HepG2 (cell line): ENCODE data around the gene EIF6. TPM values are rescaled to one million over a fixed set of nuclear protein-coding genes. Genes with fewer than 3 reads are reported as not detected.

Experiments used
- BORCS8-MEF2B ChIP-seq: sonication (generic); formaldehyde crosslinking; IDR thresholded peaks from 2 replicates; pipeline ENCODE4 v1.8.0; 2022; ENCODE audit warnings: mild to moderate bottlenecking, missing genetic modification reagents
- ELF4 ChIP-seq: sonication (generic); formaldehyde crosslinking; IDR thresholded peaks from 2 replicates; pipeline ENCODE4 v1.5.0; 2020; ENCODE audit warnings: missing genetic modification reagents, mild to moderate bottlenecking, moderate library complexity, borderline replicate concordance
- LCORL ChIP-seq, 2 experiments: fragments of 450-650 bp in 1 of 2; sonication (generic) in 1 of 2; formaldehyde crosslinking in 1 of 2; IDR thresholded peaks; 2 replicates each; pipeline versions ENCODE4 v1.5.0 to v1.6.1; 2017 to 2020; ENCODE audit warnings: antibody characterized with exemption in 1 of 2, missing genetic modification reagents in 1 of 2
- MTERF4 ChIP-seq: sonication (generic); formaldehyde crosslinking; IDR thresholded peaks from 2 replicates; pipeline ENCODE4 v1.8.0; 2023; ENCODE audit warnings: mild to moderate bottlenecking, missing genetic modification reagents
- NFE2 ChIP-seq: sonication (generic); formaldehyde crosslinking; IDR thresholded peaks from 2 replicates; pipeline ENCODE4 v1.4.0; 2020; ENCODE audit warnings: missing genetic modification reagents
- NR2F6 ChIP-seq, 2 experiments: IDR thresholded peaks; 2 replicates each; pipeline ENCODE4 v1.6.1; 2016; ENCODE audit warnings: antibody characterized with exemption in 1 of 2, mild to moderate bottlenecking in 1 of 2
- PLRG1 ChIP-seq: fragments of 450-650 bp; conservative IDR thresholded peaks from 2 replicates; pipeline ENCODE4 v1.6.1; 2016
- PRMT3 ChIP-seq: sonication (generic); formaldehyde crosslinking; IDR thresholded peaks from 2 replicates; pipeline ENCODE4 v1.8.1; 2022; ENCODE audit warnings: low read depth, mild to moderate bottlenecking, moderate library complexity, missing genetic modification reagents, borderline replicate concordance
- RBM39 ChIP-seq: fragments of 200-400 bp; formaldehyde crosslinking; IDR thresholded peaks from one replicate; pipeline ENCODE4 v1.6.1; 2018; ENCODE audit warnings: antibody characterized with exemption, mild to moderate bottlenecking, low read depth, low read length; ENCODE audit not compliant: poor library complexity, severe bottlenecking
- RCOR2 ChIP-seq: IDR thresholded peaks from 2 replicates; pipeline ENCODE4 v1.6.1; 2016; ENCODE audit warnings: missing biosample characterization, missing genetic modification reagents
- RXRA ChIP-seq: sonication (generic); formaldehyde crosslinking; IDR thresholded peaks from 2 replicates; pipeline ENCODE4 v1.5.1; 2020; ENCODE audit warnings: missing genetic modification reagents
- SCMH1 ChIP-seq: sonication (generic); formaldehyde crosslinking; IDR thresholded peaks from 2 replicates; pipeline ENCODE4 v1.9.0; 2021; ENCODE audit warnings: missing genetic modification reagents, mild to moderate bottlenecking, borderline replicate concordance
- SNAI1 ChIP-seq: sonication (generic); formaldehyde crosslinking; IDR thresholded peaks from 2 replicates; pipeline ENCODE4 v1.5.0; 2020; ENCODE audit warnings: mild to moderate bottlenecking, missing genetic modification reagents, borderline replicate concordance
- TAF15 ChIP-seq: fragments of 200-400 bp; formaldehyde crosslinking; IDR thresholded peaks from one replicate; pipeline ENCODE4 v1.6.1; 2018; ENCODE audit warnings: mild to moderate bottlenecking, low read depth, low read length; ENCODE audit not compliant: poor library complexity, severe bottlenecking
- TFAP4 ChIP-seq: sonication (generic); IDR thresholded peaks from 2 replicates; pipeline ENCODE4 v1.6.1; 2016; ENCODE audit warnings: low read depth, borderline replicate concordance
- ZBTB7B ChIP-seq: sonication (generic); formaldehyde crosslinking; IDR thresholded peaks from 2 replicates; pipeline ENCODE4 v1.4.0; 2020; ENCODE audit warnings: missing genetic modification reagents
- ZBTB8A ChIP-seq: sonication (generic); formaldehyde crosslinking; IDR thresholded peaks from 2 replicates; pipeline ENCODE4 v1.4.0; 2020; ENCODE audit warnings: mild to moderate bottlenecking, low read depth, missing genetic modification reagents, borderline replicate concordance
- ZNF34 ChIP-seq: sonication (generic); formaldehyde crosslinking; IDR thresholded peaks from 2 replicates; pipeline ENCODE4 v1.4.0; 2020; ENCODE audit warnings: mild to moderate bottlenecking, missing genetic modification reagents, borderline replicate concordance
- ZNF550 ChIP-seq: sonication (generic); formaldehyde crosslinking; IDR thresholded peaks from 2 replicates; pipeline ENCODE4 v1.4.0; 2020; ENCODE audit warnings: mild to moderate bottlenecking, missing genetic modification reagents, borderline replicate concordance
- ZNF629 ChIP-seq: sonication (generic); formaldehyde crosslinking; conservative IDR thresholded peaks from 2 replicates; pipeline ENCODE4 v1.5.0; 2020; ENCODE audit warnings: missing genetic modification reagents
- ZNF687 ChIP-seq: sonication (generic); formaldehyde crosslinking; IDR thresholded peaks from 2 replicates; pipeline ENCODE4 v1.5.1; 2020; ENCODE audit warnings: mild to moderate bottlenecking, missing genetic modification reagents, moderate library complexity
- ZNF775 ChIP-seq: sonication (generic); formaldehyde crosslinking; IDR thresholded peaks from 2 replicates; pipeline ENCODE4 v1.4.0; 2020; ENCODE audit warnings: missing genetic modification reagents, mild to moderate bottlenecking, moderate library complexity, borderline replicate concordance
- ZNF816 ChIP-seq: sonication (generic); formaldehyde crosslinking; IDR thresholded peaks from 2 replicates; pipeline ENCODE4 v1.8.0; 2022; ENCODE audit warnings: missing genetic modification reagents, mild to moderate bottlenecking, borderline replicate concordance
- polyA plus RNA-seq, 8 experiments: library from polyadenylated mRNA; depleted of rRNA in 3 of 8; stranded (reverse) in 7 of 8; unstranded in 1 of 8; fragments of >200 nt; fragmentation: Illumina TruSeq in 4 of 8; extraction: Trizol in 4 of 8; gene quantifications; 2 replicates each; pipeline versions ENCODE4 v1.2.1 to v1.2.3, GENCODE V29; 2011 to 2016; ENCODE audit warnings: low read depth in 4 of 8, missing spikeins in 1 of 8, mixed read lengths in 1 of 8; ENCODE audit not compliant: insufficient read depth in 1 of 8
- total RNA-seq, 5 experiments: library from RNA; depleted of rRNA; stranded (reverse); fragments of >200 nt; fragmentation: Illumina TruSeq; extraction: Trizol; gene quantifications; 2 replicates each; pipeline ENCODE4 v1.2.3, GENCODE V29; 2016; ENCODE audit warnings: low read depth in 1 of 5

Gene EIF6
- total and polyA plus RNA-seq, 2 of the 13 experiments (the other 11 are each of a cell fraction or from before 2014, with no cell fraction given) = 462 to 466 TPM

- TF ChIP-seq ZNF687 (CRISPR knock-in tag) = no peak; the same call in 1 of the 2 replicates
- peak; percentile 93; the same call in 1 of the 2 replicates for TF ChIP-seq RXRA
- peak; percentile 74; the same call in 1 of the 2 replicates for TF ChIP-seq ZBTB7B (CRISPR knock-in tag)
- TF ChIP-seq TFAP4 = peak; percentile 90
- no peak for TF ChIP-seq SCMH1 (CRISPR knock-in tag)
- peak; percentile 6; the same call in 1 of the 2 replicates for TF ChIP-seq SNAI1 (CRISPR knock-in tag)
- no peak for TF ChIP-seq MTERF4 (CRISPR knock-in tag)
- no peak for TF ChIP-seq ZNF775 (CRISPR knock-in tag)
- peak; percentile 98 for TF ChIP-seq LCORL (IDR thresholded peaks at IDR 0.05)
- TF ChIP-seq LCORL (CRISPR knock-in tag; IDR thresholded peaks at IDR 0.05) = peak; percentile 99
- TF ChIP-seq ZNF34 = peak; percentile 25; the same call in 1 of the 2 replicates
- no peak for TF ChIP-seq TAF15
- TF ChIP-seq ZNF550 (CRISPR knock-in tag) = no peak
- peak; percentile 90; the same call in 1 of the 2 replicates for TF ChIP-seq ZBTB8A (CRISPR knock-in tag)
- peak; percentile 99 for TF ChIP-seq RCOR2 (CRISPR knock-in tag)
- peak; percentile 92; the same call in 1 of the 2 replicates for TF ChIP-seq ZNF816 (CRISPR knock-in tag)
- TF ChIP-seq ZNF629 (CRISPR knock-in tag) = peak; percentile 85
- peak; percentile 32; the same call in 1 of the 2 replicates for TF ChIP-seq ELF4 (CRISPR knock-in tag)
- TF ChIP-seq NFE2 (CRISPR knock-in tag) = no peak
- TF ChIP-seq NR2F6 (IDR thresholded peaks at IDR 0.05) = peak; percentile 100
- peak; percentile 99 for TF ChIP-seq NR2F6 (CRISPR knock-in tag; IDR thresholded peaks at IDR 0.05)
- TF ChIP-seq PRMT3 (CRISPR knock-in tag) = peak; percentile 81
- TF ChIP-seq RBM39 = no peak
- TF ChIP-seq BORCS8-MEF2B (CRISPR knock-in tag) = peak; percentile 55; the same call in 1 of the 2 replicates
- TF ChIP-seq PLRG1 = no peak
Measured at GRCh38 chr20:35327074-35327976, 42.8 kb upstream of the EIF6 start (continued).
